ENCODE measurements around the gene MAK.
A peak's percentile ranks its signal among the peaks of the same experiment; 100 is the strongest.

Gene MAK

DNA sequence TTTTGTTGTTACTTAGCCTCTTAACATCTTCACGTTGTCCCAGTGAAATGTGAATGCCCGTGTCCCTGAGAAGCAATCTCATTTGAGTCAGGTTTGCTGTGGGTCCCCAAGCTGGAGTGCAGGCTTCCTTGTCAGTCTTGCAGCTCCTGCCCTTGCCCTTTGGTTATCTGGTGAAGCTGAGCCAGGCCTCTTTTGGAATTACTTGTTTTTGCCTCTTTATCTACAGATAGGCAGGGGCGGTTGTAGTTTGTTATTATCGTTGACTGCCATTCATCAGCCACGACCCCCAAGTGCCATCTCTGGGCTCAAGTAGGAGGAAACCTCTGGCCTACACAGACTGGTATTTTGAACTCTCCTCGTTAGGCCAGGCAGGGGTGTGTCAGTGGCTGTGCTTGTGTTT, 113.3 kb downstream of the MAK start:
- no peak overlapping the region for H3K4me3 ChIP-seq (replicated peaks; ENCODE audit: low read depth, low read length)
- TF ChIP-seq, protein P1, sequence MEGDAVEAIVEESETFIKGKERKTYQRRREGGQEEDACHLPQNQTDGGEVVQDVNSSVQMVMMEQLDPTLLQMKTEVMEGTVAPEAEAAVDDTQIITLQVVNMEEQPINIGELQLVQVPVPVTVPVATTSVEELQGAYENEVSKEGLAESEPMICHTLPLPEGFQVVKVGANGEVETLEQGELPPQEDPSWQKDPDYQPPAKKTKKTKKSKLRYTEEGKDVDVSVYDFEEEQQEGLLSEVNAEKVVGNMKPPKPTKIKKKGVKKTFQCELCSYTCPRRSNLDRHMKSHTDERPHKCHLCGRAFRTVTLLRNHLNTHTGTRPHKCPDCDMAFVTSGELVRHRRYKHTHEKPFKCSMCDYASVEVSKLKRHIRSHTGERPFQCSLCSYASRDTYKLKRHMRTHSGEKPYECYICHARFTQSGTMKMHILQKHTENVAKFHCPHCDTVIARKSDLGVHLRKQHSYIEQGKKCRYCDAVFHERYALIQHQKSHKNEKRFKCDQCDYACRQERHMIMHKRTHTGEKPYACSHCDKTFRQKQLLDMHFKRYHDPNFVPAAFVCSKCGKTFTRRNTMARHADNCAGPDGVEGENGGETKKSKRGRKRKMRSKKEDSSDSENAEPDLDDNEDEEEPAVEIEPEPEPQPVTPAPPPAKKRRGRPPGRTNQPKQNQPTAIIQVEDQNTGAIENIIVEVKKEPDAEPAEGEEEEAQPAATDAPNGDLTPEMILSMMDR (IDR thresholded peaks at IDR 0.05; ENCODE audit: insufficient read depth, low read length, poor library complexity, severe bottlenecking): no peak
- H3K36me3 ChIP-seq (ENCODE audit: control insufficient read depth, insufficient read depth, low read length): no peaks in the 10 kb centered on the region; the same call in 1 of the 2 replicates
- no peaks in the 10 kb centered on the region for H3K27me3 ChIP-seq (replicated peaks; ENCODE audit: control insufficient read depth, insufficient read depth, low read length)
- no peak for DNase-seq (ENCODE audit: extremely low read depth, insufficient read length)

DNA sequence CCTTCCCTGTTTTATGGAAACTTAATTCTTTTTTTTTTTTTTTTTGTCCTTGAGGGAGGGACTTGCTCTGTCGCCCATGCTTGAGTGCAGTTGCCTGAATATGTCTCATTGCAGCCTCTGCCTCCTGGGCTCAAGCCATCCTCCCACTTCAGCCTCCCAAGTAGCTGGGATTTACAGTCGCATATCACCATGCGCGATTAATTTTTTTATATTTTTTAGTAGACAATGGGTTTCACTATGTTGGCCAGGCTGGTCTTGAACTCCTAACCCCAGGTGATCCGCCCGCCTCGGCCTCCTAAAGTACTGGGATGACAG, 114.8 kb downstream of the MAK start:
- Histone ChIP-seq H3K27me3 (replicated peaks; ENCODE audit: control insufficient read depth, insufficient read depth, low read length) (no peaks in the 10 kb centered on the region), H3K4me3 (replicated peaks; ENCODE audit: low read depth, low read length) (peak overlapping the region; percentile 76), H3K36me3 (ENCODE audit: control insufficient read depth, insufficient read depth, low read length) (no peaks in the 10 kb centered on the region; the same call in 1 of the 2 replicates)
- TF ChIP-seq, protein P1 (IDR thresholded peaks at IDR 0.05; ENCODE audit: insufficient read depth, low read length, poor library complexity, severe bottlenecking): no peak
- DNase-seq (ENCODE audit: extremely low read depth, insufficient read length): no peak

DNA sequence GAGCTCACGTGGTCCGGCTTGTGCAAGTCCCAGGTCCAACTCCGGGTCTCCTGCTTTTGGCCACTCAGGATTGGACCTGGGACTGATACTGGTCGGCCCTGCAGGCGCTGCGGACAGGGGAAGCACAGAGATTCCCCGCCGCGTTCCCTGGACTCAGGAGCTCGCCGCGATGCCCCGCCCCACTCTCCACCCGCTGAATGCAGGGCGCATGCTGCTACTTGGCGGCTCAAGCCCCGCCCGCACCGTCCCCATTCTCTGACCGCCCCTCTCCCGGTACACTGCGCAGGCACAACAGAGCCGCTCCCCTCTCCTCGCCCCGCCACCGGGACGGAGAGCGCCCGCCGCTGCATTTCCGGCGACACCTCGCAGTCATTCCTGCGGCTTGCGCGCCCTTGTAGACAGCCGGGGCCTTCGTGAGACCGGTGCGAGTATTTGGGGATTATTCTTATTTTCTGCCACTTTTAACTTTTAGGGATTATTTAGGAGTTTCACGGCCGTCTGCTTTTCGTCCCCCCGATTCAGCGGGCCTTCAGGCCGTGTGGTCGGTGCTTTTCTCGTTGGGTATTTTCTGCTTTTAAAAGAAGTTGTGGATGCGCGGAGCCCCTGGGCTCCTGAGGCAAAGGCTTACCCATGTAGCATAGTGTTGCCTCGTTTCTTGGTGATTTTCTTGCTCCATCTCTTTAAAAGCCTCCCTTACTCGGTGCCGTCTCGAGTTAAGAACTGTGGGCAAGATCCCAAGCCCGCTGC, 115.3 kb downstream of the MAK start, which contains the start of gene TMEM14C:
Gene TMEM14C, plus strand, starts transcription at position 251 of the 747 bp plus-strand sequence. CDS start 1,544 bp downstream, outside the sequence.
- H3K27me3 ChIP-seq (replicated peaks; ENCODE audit: control insufficient read depth, insufficient read depth, low read length): no peaks in the 10 kb centered on the region

DNA sequence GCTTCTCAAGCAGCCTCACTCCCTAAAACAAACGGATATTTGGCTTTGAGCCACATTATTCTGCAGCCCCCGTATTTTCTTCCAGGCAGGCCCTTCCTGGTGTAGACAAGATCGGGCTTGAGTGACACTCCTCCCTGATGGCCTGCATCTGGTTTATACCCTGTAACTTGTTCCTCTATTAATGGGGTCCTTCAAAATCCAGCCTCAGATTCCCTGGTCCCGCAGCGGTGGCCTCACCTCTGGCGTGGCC, 115.8 kb downstream of the MAK start:
- no peak for DNase-seq (ENCODE audit: extremely low read depth, insufficient read length)
- TF ChIP-seq, protein P1 (IDR thresholded peaks at IDR 0.05; ENCODE audit: insufficient read depth, low read length, poor library complexity, severe bottlenecking): no peak

More for the DNA sequence above, 115.3 kb downstream of the MAK start, which contains the start of gene TMEM14C:
- TF ChIP-seq, protein P1 (IDR thresholded peaks at IDR 0.05; ENCODE audit: insufficient read depth, low read length, poor library complexity, severe bottlenecking): no peak
- H3K36me3 ChIP-seq (ENCODE audit: control insufficient read depth, insufficient read depth, low read length): no peaks in the 10 kb centered on the region; the same call in 1 of the 2 replicates
- peak; percentile 94 for DNase-seq (ENCODE audit: extremely low read depth, insufficient read length)
- H3K4me3 ChIP-seq (replicated peaks; ENCODE audit: low read depth, low read length): peak within 1 kb of the TSS; percentile 76

DNA sequence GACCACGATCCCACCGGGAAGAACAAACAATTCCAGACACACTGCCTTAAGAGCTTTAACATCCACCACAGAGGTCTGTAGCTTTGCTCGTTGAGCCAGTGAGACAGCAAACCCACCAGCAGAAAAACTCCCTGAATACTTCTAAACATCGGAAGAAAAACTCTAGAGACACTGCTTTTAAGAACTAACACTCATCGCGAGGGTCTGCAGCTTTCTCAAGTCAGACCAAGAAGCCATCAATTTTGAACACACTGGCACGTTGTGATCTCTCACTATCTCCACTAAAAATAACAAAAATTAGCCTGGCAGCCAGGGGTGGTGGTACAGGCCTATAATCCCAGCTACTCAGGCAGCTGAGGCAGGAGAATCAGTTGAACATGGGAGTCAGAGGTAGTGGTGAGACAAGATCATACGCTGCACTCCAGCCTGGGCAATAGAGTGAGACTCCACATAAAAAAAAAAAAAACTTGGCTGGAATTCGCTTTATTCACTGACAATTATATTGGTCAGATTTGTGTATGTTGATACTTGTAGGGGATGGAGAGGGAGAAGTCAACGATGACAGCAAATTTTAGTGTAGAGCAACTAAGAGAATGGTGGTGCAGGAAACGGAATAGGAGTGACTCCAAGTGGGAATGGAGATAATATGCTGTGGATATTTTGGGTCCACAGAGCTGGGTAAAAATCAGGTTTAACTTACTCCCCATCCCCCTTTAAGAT, 116.3 kb downstream of the MAK start:
- Histone ChIP-seq H3K4me3 (replicated peaks; ENCODE audit: low read depth, low read length) (peak overlapping the region; percentile 76), H3K27me3 (replicated peaks; ENCODE audit: control insufficient read depth, insufficient read depth, low read length) (no peaks in the 10 kb centered on the region), H3K36me3 (ENCODE audit: control insufficient read depth, insufficient read depth, low read length) (no peaks in the 10 kb centered on the region; the same call in 1 of the 2 replicates)
- TF ChIP-seq, protein P1 (IDR thresholded peaks at IDR 0.05; ENCODE audit: insufficient read depth, low read length, poor library complexity, severe bottlenecking): no peak
- no peak for DNase-seq (ENCODE audit: extremely low read depth, insufficient read length)

More for the DNA sequence above, 115.8 kb downstream of the MAK start:
- Histone ChIP-seq H3K27me3 (replicated peaks; ENCODE audit: control insufficient read depth, insufficient read depth, low read length) (no peaks in the 10 kb centered on the region), H3K4me3 (replicated peaks; ENCODE audit: low read depth, low read length) (peak overlapping the region; percentile 76), H3K36me3 (ENCODE audit: control insufficient read depth, insufficient read depth, low read length) (no peaks in the 10 kb centered on the region; the same call in 1 of the 2 replicates)
